ENCODE data around the gene EMX1.

EMX1 gene

DNA sequence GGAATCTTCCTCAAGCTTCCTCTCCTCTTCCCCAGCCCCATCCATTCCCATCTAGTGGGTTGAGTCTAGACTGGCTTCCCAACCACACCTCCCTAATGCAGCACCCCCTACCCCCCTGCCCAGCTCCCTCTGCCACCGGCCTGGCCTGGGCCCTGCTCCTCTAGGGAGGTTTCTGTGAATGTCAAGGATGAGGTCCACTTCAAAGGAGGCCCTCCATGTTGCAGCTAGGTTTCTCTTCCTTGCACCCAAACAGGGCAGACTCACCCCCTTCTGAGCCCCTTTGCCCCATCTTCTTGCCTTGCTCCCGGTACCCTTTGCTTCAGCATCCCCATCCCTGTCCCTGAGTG, 18.3 kb downstream of the EMX1 start:
- Histone ChIP-seq H3K36me3 (ENCODE audit: control insufficient read depth, insufficient read depth, low read length) (no peaks in the 10 kb centered on the region), H3K27ac (ENCODE audit: low read depth, low read length, severe bottlenecking) (no peak overlapping the region), H3K4me3 (ENCODE audit: extremely low read depth, insufficient read depth, low read length, poor library complexity, severe bottlenecking) (no peak overlapping the region), H3K9me3 (ENCODE audit: control insufficient read depth, low read length) (no peaks in the 10 kb centered on the region), H3K4me1 (ENCODE audit: control insufficient read depth, insufficient read depth, low read length, poor library complexity, severe bottlenecking) (peaks cover 15% of the 10 kb centered on the region)
- WGBS, 2 experiments (ENCODE audit: insufficient coverage in 2 of 2), result 75 to 100% methylated on average over 1 of the region's 2 CpGs

DNA sequence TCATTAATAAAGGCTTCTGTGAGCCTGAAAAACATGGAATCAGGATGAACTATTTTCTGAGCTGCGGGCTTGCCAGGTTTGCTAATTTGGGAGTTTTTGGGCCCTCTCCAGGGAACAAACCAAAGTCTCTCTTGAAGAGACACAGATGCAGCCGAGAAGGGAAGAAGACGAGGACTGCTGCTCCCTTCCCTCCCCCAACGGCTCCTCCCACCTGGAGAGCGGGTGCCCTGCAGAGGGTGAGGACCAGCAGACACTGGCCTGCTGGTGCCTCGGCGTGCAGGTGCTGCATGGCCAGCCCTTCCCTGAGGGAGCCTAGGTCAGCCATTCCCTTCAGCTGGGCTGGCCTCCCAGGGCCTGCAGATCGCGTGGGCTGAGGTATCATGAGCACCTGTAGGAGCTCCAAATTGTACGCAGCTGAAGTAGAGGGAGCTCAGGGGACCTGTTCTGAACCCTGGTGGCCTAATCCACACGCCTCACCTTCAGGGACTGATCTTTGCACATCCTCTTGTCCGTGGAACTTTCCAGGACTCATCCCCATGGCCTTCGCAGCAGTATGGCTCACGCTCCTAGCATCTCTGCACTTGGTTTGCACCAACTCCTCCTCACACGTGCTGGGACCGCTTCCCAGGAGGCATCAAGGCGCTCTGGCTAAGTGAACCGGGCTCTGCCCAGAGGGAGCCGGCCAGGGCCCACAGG, 19.5 kb downstream of the EMX1 start:
- 82 to 85% methylated on average over 14 to 16 of the region's 19 CpGs for WGBS, 2 experiments (ENCODE audit: insufficient coverage in 2 of 2)
- Histone ChIP-seq H3K36me3 (ENCODE audit: control insufficient read depth, insufficient read depth, low read length) (no peaks in the 10 kb centered on the region), H3K4me1 (ENCODE audit: control insufficient read depth, insufficient read depth, low read length, poor library complexity, severe bottlenecking) (peaks cover 27% of the 10 kb centered on the region), H3K9me3 (ENCODE audit: control insufficient read depth, low read length) (no peaks in the 10 kb centered on the region), H3K4me3 (ENCODE audit: extremely low read depth, insufficient read depth, low read length, poor library complexity, severe bottlenecking) (no peak overlapping the region), H3K27ac (ENCODE audit: low read depth, low read length, severe bottlenecking) (no peak overlapping the region)

DNA sequence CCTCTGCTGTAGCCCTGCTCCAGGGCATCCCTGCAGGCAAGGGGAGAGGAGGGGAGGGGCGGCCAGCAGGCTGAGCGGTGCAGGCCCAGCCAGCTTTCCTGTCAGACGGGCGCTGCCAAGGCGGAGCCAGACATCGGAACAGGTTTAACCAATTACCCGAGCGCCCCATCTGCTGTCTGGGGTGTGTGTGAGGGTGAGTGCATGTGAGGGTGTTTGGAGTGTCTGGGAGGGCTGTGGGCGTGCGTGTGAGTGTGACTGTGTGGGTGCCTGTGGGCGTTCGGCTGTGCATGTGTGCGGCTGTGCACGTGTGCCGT, 20.0 kb downstream of the EMX1 start:
- peaks cover 32% of the 10 kb centered on the region for H3K4me1 ChIP-seq (ENCODE audit: control insufficient read depth, insufficient read depth, low read length, poor library complexity, severe bottlenecking)
- no peaks in the 10 kb centered on the region for H3K36me3 ChIP-seq (ENCODE audit: control insufficient read depth, insufficient read depth, low read length)
- no peak overlapping the region for H3K27ac ChIP-seq (ENCODE audit: low read depth, low read length, severe bottlenecking)
- 93% methylated on average over 9 to 15 of the region's 15 CpGs for WGBS, 2 experiments (ENCODE audit: insufficient coverage in 2 of 2)
- H3K9me3 ChIP-seq (ENCODE audit: control insufficient read depth, low read length), result no peaks in the 10 kb centered on the region
- H3K4me3 ChIP-seq (ENCODE audit: extremely low read depth, insufficient read depth, low read length, poor library complexity, severe bottlenecking), result no peak overlapping the region

DNA sequence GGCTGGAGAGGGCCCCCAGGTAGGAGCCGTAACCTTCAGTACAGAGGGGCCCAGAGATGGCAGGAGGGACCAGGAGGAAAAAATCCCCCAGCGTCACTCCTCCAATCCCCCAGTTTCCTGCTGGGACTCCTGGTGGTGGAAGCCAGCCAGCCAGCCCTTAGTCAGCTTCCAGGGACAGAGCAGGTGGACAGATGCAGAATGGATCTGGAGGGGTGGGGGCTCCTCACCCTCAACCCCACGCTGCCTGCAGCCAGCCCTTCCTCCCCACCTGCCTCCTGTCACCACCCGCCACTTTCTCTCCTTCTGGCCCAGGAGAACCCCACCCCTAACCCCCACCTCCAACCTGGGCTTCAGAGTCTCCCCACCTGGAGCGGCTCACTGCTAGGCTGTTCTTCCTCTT, 21.1 kb downstream of the EMX1 start:
- WGBS, 2 experiments (ENCODE audit: insufficient coverage in 2 of 2), result 98 to 100% methylated on average over 3 to 4 of the region's 5 CpGs
- H3K9me3 ChIP-seq (ENCODE audit: control insufficient read depth, low read length), result no peaks in the 10 kb centered on the region
- no peak overlapping the region for H3K4me3 ChIP-seq (ENCODE audit: extremely low read depth, insufficient read depth, low read length, poor library complexity, severe bottlenecking)
- H3K27ac ChIP-seq (ENCODE audit: low read depth, low read length, severe bottlenecking), result no peak overlapping the region
- peaks cover 38% of the 10 kb centered on the region for H3K4me1 ChIP-seq (ENCODE audit: control insufficient read depth, insufficient read depth, low read length, poor library complexity, severe bottlenecking)
- H3K36me3 ChIP-seq (ENCODE audit: control insufficient read depth, insufficient read depth, low read length), result no peaks in the 10 kb centered on the region

DNA sequence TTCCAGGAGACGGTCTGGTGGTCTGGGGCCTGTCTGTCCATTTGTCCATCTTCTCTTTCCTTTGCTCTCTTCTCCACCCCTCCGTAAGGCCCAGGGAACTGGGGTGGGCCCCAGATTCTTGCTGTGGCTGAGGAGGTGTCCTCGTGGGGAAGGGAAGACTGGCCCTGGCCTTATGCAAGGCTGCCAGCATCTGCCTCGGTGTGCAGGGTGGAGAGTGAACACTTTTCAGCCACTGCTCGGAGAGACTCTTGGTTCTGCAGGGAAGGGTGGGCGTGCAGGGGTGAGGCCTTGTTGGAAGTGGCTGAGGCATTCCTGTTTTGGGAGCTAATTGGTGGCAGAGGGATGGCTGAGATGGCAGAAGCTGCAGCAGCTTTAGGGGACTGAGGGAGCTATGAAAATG, 23.0 kb downstream of the EMX1 start:
- no peak overlapping the region for H3K4me3 ChIP-seq (ENCODE audit: extremely low read depth, insufficient read depth, low read length, poor library complexity, severe bottlenecking)
- no peaks in the 10 kb centered on the region for H3K9me3 ChIP-seq (ENCODE audit: control insufficient read depth, low read length)
- 80% methylated on average over 4 to 5 of the region's 6 CpGs for WGBS, 2 experiments (ENCODE audit: insufficient coverage in 2 of 2)
- H3K27ac ChIP-seq (ENCODE audit: low read depth, low read length, severe bottlenecking), result no peak overlapping the region
- H3K4me1 ChIP-seq (ENCODE audit: control insufficient read depth, insufficient read depth, low read length, poor library complexity, severe bottlenecking), result peaks cover 38% of the 10 kb centered on the region
- no peaks in the 10 kb centered on the region for H3K36me3 ChIP-seq (ENCODE audit: control insufficient read depth, insufficient read depth, low read length)

DNA sequence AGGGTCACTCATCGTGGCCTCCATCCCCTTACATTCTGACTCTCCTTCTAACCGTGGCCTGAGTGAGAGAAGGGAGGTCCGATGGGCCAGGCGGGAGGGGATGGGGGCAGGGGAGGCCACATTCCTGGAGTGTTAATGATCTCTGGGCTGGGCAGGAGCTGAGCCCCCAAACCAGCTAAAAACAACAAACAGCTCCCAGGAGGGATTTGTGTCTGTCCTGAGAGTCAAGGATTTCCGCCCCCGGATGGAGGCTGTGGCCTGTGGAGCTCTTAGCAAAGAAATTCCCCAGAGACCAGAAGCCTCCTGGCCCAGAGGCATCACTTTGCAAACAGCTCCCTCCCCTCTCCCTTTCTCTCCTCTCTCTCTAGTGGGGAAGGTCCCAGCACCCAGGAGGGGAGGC, 23.5 kb downstream of the EMX1 start:
- Histone ChIP-seq H3K4me3 (ENCODE audit: extremely low read depth, insufficient read depth, low read length, poor library complexity, severe bottlenecking) (no peak overlapping the region), H3K4me1 (ENCODE audit: control insufficient read depth, insufficient read depth, low read length, poor library complexity, severe bottlenecking) (peaks cover 38% of the 10 kb centered on the region), H3K9me3 (ENCODE audit: control insufficient read depth, low read length) (no peaks in the 10 kb centered on the region), H3K27ac (ENCODE audit: low read depth, low read length, severe bottlenecking) (peak overlapping the region; percentile 37), H3K36me3 (ENCODE audit: control insufficient read depth, insufficient read depth, low read length) (no peaks in the 10 kb centered on the region)
- 30 to 47% methylated on average over 2 of the region's 6 CpGs for WGBS, 2 experiments (ENCODE audit: insufficient coverage in 2 of 2)

DNA sequence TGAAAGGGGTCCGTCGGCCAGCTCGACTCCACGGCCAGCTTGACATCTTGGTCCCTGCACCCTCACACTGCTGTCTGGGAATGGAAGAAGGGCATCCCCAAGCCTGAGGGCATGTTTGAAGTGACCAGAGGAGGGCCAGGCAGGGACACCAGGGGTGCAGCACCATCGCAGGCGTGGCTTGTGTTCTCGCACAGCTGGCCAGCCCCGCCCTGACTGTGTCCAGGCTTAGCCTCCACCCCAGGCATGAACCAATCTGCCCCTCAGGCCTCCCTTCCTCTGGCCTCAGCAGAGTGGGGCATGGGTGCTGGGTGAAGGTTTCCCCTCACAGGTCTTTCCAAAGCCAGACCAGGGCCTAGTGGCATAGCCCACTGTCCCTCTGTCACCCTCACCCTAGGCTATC, 25.0 kb downstream of the EMX1 start:
- H3K4me3 ChIP-seq (ENCODE audit: extremely low read depth, insufficient read depth, low read length, poor library complexity, severe bottlenecking), result no peak overlapping the region
- H3K36me3 ChIP-seq (ENCODE audit: control insufficient read depth, insufficient read depth, low read length), result no peaks in the 10 kb centered on the region
- peaks cover 38% of the 10 kb centered on the region for H3K4me1 ChIP-seq (ENCODE audit: control insufficient read depth, insufficient read depth, low read length, poor library complexity, severe bottlenecking)
- H3K27ac ChIP-seq (ENCODE audit: low read depth, low read length, severe bottlenecking), result no peak overlapping the region
- WGBS, 2 experiments (ENCODE audit: insufficient coverage in 2 of 2), result 95 to 97% methylated on average over 4 to 7 of the region's 8 CpGs
- no peaks in the 10 kb centered on the region for H3K9me3 ChIP-seq (ENCODE audit: control insufficient read depth, low read length)

DNA sequence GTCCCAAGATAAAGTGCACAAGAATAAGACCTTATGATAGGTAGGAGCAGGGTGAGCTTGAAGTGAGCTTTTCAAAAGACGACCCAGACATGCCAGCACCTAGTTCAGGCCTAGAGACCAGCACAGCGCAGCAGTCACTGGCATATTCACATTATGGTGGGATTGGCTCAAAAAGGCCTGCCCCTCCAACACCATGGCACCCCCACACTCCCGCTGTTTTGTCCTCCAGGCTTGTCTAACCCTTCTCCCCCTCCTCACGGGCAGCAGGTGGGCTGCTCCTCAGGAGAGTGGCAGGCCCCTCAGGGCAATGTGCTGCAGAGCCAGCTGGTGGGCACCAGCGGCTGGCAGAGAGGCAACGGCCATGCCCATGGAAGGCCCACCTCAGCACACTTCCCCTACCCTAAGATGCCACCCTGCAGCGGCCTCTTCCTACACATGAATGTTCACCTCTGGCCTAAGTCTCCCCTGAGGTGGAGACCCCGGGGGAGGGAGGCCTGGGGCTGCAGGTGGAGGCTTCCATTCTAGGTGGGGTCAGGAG, 25.6 kb downstream of the EMX1 start:
- Histone ChIP-seq H3K27ac (ENCODE audit: low read depth, low read length, severe bottlenecking) (no peak overlapping the region), H3K4me3 (ENCODE audit: extremely low read depth, insufficient read depth, low read length, poor library complexity, severe bottlenecking) (no peak overlapping the region), H3K9me3 (ENCODE audit: control insufficient read depth, low read length) (no peaks in the 10 kb centered on the region), H3K36me3 (ENCODE audit: control insufficient read depth, insufficient read depth, low read length) (no peaks in the 10 kb centered on the region), H3K4me1 (ENCODE audit: control insufficient read depth, insufficient read depth, low read length, poor library complexity, severe bottlenecking) (peaks cover 38% of the 10 kb centered on the region)
- WGBS, 2 experiments (ENCODE audit: insufficient coverage in 2 of 2), result 90 to 97% methylated on average over 4 to 5 of the region's 8 CpGs

DNA sequence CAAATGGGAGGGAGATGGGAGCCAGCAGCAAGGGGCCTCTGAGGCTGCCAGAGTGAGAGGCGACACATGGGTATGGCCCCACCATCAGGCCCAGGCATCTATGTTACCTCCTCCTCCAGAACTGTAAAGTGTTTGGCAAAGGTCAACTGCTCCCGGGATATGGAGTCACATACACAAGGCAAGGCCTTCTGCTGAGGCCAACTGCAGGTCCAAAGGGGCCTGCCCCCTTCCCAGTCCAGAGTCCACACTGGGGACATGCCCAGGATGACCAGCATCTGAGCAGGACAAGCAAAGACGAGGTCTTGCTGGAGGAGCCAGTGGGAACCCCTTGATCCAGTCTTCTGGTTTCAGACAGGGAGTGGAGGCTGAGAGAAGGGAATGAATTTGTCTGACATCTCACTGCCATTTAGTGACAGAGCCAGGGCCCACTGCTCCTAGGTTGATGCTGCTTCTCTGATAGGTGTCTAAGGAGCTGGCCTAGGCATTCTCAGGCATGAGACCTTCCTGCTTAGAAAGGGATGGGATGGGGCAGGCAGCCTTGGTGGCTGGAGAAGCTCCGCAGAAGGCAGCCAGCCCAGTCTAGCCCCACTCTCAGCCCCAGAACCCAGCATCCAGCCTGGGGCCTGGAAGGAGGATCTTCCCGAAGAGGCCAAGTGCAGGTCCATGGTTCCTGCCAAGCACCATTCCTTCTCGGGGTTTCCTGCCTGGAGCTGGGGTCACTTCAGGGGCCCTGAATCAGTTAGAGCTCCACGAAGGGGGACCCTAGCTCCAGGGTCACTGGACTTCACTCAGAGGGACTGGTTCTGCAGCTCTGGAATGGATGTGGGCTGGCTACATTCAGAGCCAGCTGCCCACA, 26.4 kb downstream of the EMX1 start:
- Histone ChIP-seq H3K4me1 (ENCODE audit: control insufficient read depth, insufficient read depth, low read length, poor library complexity, severe bottlenecking) (peaks cover 38% of the 10 kb centered on the region), H3K27ac (ENCODE audit: low read depth, low read length, severe bottlenecking) (no peak overlapping the region), H3K4me3 (ENCODE audit: extremely low read depth, insufficient read depth, low read length, poor library complexity, severe bottlenecking) (no peak overlapping the region), H3K9me3 (ENCODE audit: control insufficient read depth, low read length) (no peaks in the 10 kb centered on the region), H3K36me3 (ENCODE audit: control insufficient read depth, insufficient read depth, low read length) (no peaks in the 10 kb centered on the region)
- WGBS, 2 experiments (ENCODE audit: insufficient coverage in 2 of 2), result 93 to 94% methylated on average over 6 to 7 of the region's 7 CpGs

DNA sequence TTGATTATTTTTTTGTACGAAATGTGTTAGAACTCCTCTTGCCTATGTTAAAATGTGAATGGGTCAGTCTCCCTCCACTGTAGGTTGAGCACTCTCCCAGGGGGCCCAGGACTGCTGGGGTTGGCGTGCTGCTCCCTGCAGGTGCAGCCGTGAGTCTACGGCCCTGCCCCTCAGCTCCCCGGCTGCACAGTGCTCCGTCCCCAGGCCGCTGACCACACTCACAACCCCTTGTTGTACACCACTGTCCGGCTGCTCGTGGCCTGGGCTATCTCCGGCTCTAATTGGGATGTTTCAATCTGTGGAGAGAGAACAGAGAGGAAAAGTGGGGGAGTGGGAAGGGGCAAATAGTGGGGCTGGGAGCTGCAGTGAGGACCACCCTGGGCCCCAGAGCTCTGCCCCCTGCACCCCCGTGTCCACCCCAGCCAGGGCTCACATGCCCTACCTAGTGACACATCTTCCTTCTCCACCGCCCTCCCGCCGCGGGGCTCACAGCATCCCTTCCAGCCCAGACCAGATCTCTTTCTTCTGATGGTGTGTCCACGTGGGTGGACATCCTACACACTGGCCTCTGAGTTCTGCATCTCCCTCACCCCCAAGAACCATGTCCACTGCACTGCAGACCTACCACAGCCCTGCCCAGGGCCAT, 27.6 kb downstream of the EMX1 start:
- H3K4me3 ChIP-seq (ENCODE audit: extremely low read depth, insufficient read depth, low read length, poor library complexity, severe bottlenecking), result no peak overlapping the region
- peaks cover 29% of the 10 kb centered on the region for H3K4me1 ChIP-seq (ENCODE audit: control insufficient read depth, insufficient read depth, low read length, poor library complexity, severe bottlenecking)
- H3K27ac ChIP-seq (ENCODE audit: low read depth, low read length, severe bottlenecking), result no peak overlapping the region
- H3K36me3 ChIP-seq (ENCODE audit: control insufficient read depth, insufficient read depth, low read length), result no peaks in the 10 kb centered on the region
- WGBS, 2 experiments (ENCODE audit: insufficient coverage in 2 of 2), result 90 to 95% methylated on average over 10 to 11 of the region's 16 CpGs
- H3K9me3 ChIP-seq (ENCODE audit: control insufficient read depth, low read length), result no peaks in the 10 kb centered on the region
